Measurements from ENCODE around the gene EMC10.

- TF ChIP-seq ZBTB4 (CRISPR knock-in tag; IDR thresholded peaks at IDR 0.05) = no peak
- no peak for TF ChIP-seq ATF2 (IDR thresholded peaks at IDR 0.05; ENCODE audit: low read length)
- TF ChIP-seq, protein P1, sequence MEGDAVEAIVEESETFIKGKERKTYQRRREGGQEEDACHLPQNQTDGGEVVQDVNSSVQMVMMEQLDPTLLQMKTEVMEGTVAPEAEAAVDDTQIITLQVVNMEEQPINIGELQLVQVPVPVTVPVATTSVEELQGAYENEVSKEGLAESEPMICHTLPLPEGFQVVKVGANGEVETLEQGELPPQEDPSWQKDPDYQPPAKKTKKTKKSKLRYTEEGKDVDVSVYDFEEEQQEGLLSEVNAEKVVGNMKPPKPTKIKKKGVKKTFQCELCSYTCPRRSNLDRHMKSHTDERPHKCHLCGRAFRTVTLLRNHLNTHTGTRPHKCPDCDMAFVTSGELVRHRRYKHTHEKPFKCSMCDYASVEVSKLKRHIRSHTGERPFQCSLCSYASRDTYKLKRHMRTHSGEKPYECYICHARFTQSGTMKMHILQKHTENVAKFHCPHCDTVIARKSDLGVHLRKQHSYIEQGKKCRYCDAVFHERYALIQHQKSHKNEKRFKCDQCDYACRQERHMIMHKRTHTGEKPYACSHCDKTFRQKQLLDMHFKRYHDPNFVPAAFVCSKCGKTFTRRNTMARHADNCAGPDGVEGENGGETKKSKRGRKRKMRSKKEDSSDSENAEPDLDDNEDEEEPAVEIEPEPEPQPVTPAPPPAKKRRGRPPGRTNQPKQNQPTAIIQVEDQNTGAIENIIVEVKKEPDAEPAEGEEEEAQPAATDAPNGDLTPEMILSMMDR (IDR thresholded peaks at IDR 0.05 in 2 of 3, conservative IDR thresholded peaks at IDR 0.05 in 1 of 3; ENCODE audit: control insufficient read depth in 2 of 3, extremely low read depth in 1 of 3, insufficient read depth in 1 of 3, low read depth in 3 of 3, low read length in 3 of 3) = no peak
- no peak for TF ChIP-seq ZNF207 (IDR thresholded peaks at IDR 0.05; ENCODE audit: borderline replicate concordance)
- no peak for TF ChIP-seq YY1 (IDR thresholded peaks at IDR 0.05; ENCODE audit: low read depth, low read length)
Measured at GRCh38 chr19:50508843-50509190, 32.5 kb downstream of the EMC10 start.
